Measurements from ENCODE around the gene TP53BP1. TPM values are rescaled to one million over a fixed set of nuclear protein-coding genes. Genes with fewer than 3 reads are reported as not detected.

The TP53BP1 gene
- total RNA-seq, 1 donor from 2014 or later, result 41.0 TPM

DNA sequence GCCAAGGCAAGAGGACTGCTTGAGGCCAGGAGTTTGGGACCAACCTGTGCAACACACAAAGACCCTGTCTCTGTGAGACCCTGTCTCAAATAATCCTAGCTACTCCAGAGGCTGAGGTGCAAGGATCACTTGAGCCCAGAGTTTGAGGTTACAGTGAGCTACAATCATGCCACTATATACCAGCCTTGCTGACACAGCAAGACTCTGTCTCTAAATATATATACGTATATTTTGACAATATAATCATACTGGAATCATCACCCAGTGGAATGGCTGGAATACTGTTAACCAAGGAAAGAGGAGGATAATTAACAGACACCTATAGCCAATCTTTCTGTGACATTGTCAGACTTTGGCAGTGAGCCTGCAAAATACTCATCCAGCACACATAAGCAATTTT, 15.5 kb upstream of the TP53BP1 start:
- DNase-seq (no peak), ATAC-seq (no peak)
- Histone ChIP-seq H3K27me3 (ENCODE audit: low read depth) (no peaks in the 10 kb centered on the region), H3K36me3 (no peaks in the 10 kb centered on the region), H3K27ac (no peak overlapping the region), H3K9me3 (no peaks in the 10 kb centered on the region), H3K4me1 (peaks cover 17% of the 10 kb centered on the region), H3K4me3 (no peak overlapping the region)
- TF ChIP-seq, protein P1, sequence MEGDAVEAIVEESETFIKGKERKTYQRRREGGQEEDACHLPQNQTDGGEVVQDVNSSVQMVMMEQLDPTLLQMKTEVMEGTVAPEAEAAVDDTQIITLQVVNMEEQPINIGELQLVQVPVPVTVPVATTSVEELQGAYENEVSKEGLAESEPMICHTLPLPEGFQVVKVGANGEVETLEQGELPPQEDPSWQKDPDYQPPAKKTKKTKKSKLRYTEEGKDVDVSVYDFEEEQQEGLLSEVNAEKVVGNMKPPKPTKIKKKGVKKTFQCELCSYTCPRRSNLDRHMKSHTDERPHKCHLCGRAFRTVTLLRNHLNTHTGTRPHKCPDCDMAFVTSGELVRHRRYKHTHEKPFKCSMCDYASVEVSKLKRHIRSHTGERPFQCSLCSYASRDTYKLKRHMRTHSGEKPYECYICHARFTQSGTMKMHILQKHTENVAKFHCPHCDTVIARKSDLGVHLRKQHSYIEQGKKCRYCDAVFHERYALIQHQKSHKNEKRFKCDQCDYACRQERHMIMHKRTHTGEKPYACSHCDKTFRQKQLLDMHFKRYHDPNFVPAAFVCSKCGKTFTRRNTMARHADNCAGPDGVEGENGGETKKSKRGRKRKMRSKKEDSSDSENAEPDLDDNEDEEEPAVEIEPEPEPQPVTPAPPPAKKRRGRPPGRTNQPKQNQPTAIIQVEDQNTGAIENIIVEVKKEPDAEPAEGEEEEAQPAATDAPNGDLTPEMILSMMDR (IDR thresholded peaks at IDR 0.05), result no peak
- intact Hi-C loops (cut with DNase I), result no loop called here

DNA sequence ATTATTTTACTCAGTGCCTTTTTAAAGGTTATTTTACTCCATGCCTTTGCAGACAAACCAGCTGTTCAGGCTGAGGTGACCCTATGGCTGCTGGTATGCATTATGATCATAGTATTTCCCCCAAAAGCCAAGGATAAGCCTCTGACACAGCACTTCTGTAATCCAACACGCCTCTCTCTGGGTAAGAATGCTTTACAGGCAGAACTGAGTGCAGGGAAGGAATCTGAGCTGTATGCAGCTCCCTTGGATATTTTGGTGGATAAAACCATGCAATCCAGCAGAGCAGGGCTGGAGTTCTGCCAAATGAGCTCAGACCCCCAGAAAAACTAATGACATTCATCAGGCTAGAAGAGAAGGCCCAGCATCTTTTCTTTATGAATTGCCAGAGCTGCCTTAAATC, 12.8 kb upstream of the TP53BP1 start:
- ATAC-seq, result no peak
- intact Hi-C loops (cut with DNase I), result no loop called here

DNA sequence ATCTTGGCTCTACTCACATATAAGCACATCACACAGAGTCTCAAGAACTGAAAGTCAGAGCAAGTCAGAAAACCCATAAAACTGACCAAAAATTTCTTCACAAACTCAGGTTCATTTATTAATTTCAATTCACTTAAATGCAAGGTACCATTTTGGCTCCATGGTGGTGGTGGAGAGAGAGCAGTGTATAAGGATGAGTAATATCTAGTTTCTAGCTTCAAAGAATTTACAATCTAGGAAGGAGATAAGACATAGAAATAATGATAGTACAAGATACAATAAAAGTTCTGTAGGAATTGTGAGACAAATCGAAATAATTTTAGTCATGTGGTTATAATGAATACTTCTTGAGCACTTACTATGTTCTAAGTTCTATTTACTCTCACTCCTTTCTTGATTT, 6.7 kb upstream of the TP53BP1 start:
- H3K4me3 ChIP-seq, result no peak overlapping the region

More for the DNA sequence above, 12.8 kb upstream of the TP53BP1 start:
- no peaks in the 10 kb centered on the region for H3K9me3 ChIP-seq
- TF ChIP-seq, protein P1 (IDR thresholded peaks at IDR 0.05), result no peak
- peaks cover 8% of the 10 kb centered on the region for H3K4me1 ChIP-seq
- no peak overlapping the region for H3K4me3 ChIP-seq
- H3K36me3 ChIP-seq, result no peaks in the 10 kb centered on the region
- H3K27ac ChIP-seq, result no peak overlapping the region
- H3K27me3 ChIP-seq (ENCODE audit: low read depth), result no peaks in the 10 kb centered on the region
- no peak for DNase-seq

DNA sequence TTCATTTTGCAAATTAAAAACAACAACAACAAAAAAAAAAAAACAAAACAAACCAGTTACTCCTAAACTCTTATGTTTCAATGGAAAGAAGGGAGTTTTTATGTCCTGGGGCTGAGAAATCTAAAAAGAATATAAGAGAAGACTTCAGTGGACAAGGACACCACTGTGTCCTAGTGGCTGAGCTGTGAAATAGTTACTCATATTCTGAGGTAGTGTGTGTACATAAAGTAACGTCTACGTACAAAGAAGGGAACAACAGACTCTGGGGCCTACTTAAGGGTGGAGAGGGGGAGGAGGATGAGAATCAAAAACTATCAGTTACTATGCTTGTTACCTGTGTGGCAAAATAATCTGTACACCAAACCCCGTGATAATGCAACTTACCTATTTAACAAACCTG, 6.0 kb upstream of the TP53BP1 start:
- intact Hi-C loops (cut with DNase I), result no loop called here
- H3K36me3 ChIP-seq, result no peaks in the 10 kb centered on the region
- no peak for ATAC-seq

More for the DNA sequence above, 6.7 kb upstream of the TP53BP1 start:
- Histone ChIP-seq H3K27ac (no peak overlapping the region), H3K9me3 (no peaks in the 10 kb centered on the region), H3K36me3 (no peaks in the 10 kb centered on the region), H3K27me3 (ENCODE audit: low read depth) (no peaks in the 10 kb centered on the region), H3K4me1 (no peaks in the 10 kb centered on the region)
- ATAC-seq, result no peak
- TF ChIP-seq, protein P1 (IDR thresholded peaks at IDR 0.05), result no peak
- intact Hi-C loops (cut with DNase I), result no loop called here
- DNase-seq, result no peak

DNA sequence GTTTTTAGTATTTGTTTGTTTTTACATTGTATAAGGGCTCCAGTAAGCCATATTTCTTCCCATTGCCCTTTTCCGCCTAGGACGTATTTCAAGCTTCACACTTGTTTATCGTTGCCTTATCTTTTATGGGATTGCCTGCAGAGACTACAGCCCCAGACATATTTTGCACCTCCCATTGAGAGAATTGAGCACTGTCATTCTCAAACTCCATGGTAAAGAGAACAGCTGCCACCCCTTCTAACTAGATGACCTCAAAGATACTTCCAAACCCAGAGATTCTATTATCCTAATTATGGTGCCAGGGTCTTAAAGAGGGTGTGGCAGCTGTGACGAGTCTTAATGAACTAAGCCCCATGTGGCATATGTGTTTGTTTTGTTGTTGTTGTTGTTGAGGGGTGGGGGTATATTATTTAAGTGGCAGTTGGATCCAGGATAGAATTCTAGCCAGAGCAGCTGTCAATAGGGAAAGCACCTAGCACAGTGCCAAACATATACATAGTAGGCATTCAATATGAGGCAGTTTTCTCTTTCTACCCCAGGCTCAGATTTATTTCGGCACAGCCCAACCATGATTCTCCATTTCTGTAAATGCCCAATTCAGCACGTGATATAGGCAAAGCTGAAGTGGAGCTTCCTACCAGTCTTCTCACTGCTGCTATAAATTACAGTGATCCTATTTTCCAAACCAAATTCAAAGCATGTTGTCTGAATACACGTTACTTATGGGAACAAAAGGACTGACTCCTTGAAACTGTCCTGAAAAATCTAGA, 932 bp upstream of the TP53BP1 start:
- peak overlapping the region; percentile 85 for H3K4me3 ChIP-seq
- TF ChIP-seq, protein P1 (IDR thresholded peaks at IDR 0.05), result no peak
- no peaks in the 10 kb centered on the region for H3K27me3 ChIP-seq (ENCODE audit: low read depth)
- peaks cover 6% of the 10 kb centered on the region for H3K4me1 ChIP-seq
- H3K36me3 ChIP-seq, result no peaks in the 10 kb centered on the region
- H3K9me3 ChIP-seq, result no peaks in the 10 kb centered on the region
- DNase-seq (no peak), ATAC-seq (no peak)
- intact Hi-C loops (cut with DNase I), result no loop called here
- H3K27ac ChIP-seq, result peak overlapping the region; percentile 82

More for the DNA sequence above, 6.0 kb upstream of the TP53BP1 start:
- DNase-seq, result no peak
- no peaks in the 10 kb centered on the region for H3K27me3 ChIP-seq (ENCODE audit: low read depth)
- TF ChIP-seq, protein P1 (IDR thresholded peaks at IDR 0.05), result no peak
- no peak overlapping the region for H3K27ac ChIP-seq
- H3K9me3 ChIP-seq, result no peaks in the 10 kb centered on the region
- H3K4me3 ChIP-seq, result no peak overlapping the region
- H3K4me1 ChIP-seq, result no peaks in the 10 kb centered on the region
